ENCODE results near the gene RBM26.

GRCh38 chr13:79361299-79361698, 44.8 kb downstream of the RBM26 start:
- TF ChIP-seq TCF7L2 (IDR thresholded peaks at IDR 0.05; ENCODE audit: low read depth, low read length), result no peak
- no peak for TF ChIP-seq CTCF (IDR thresholded peaks at IDR 0.05)

Measured in Panc1 (cell line).